ENCODE data around the gene LYRM4.

Gene LYRM4

GRCh38 chr6:5191722-5192121, 69.0 kb downstream of the LYRM4 start:
- Histone ChIP-seq H3K27ac (ENCODE audit: low read depth, low read length, severe bottlenecking) (no peak overlapping the region), H3K4me3 (ENCODE audit: extremely low read depth, insufficient read depth, low read length, poor library complexity, severe bottlenecking) (no peak overlapping the region), H3K36me3 (ENCODE audit: control insufficient read depth, insufficient read depth, low read length) (no peaks in the 10 kb centered on the region), H3K4me1 (ENCODE audit: control insufficient read depth, insufficient read depth, low read length, poor library complexity, severe bottlenecking) (peaks cover 13% of the 10 kb centered on the region), H3K9me3 (ENCODE audit: control insufficient read depth, low read length) (no peaks in the 10 kb centered on the region)
- WGBS, 2 experiments (ENCODE audit: insufficient coverage in 2 of 2): 100% methylated on average over 1 to 3 of the region's 3 CpGs

- Histone ChIP-seq H3K27ac (ENCODE audit: low read depth, low read length, severe bottlenecking) (no peak overlapping the region), H3K4me3 (ENCODE audit: extremely low read depth, insufficient read depth, low read length, poor library complexity, severe bottlenecking) (no peak overlapping the region), H3K9me3 (ENCODE audit: control insufficient read depth, low read length) (no peaks in the 10 kb centered on the region), H3K36me3 (ENCODE audit: control insufficient read depth, insufficient read depth, low read length) (no peaks in the 10 kb centered on the region), H3K4me1 (ENCODE audit: control insufficient read depth, insufficient read depth, low read length, poor library complexity, severe bottlenecking) (peaks cover 13% of the 10 kb centered on the region)
- 95 to 97% methylated on average over 5 of the region's 6 CpGs for WGBS, 2 experiments (ENCODE audit: insufficient coverage in 2 of 2)
Observed at GRCh38 chr6:5191222-5191621, 69.5 kb downstream of the LYRM4 start.

GRCh38 chr6:5190507-5190906, 70.2 kb downstream of the LYRM4 start:
- Histone ChIP-seq H3K36me3 (ENCODE audit: control insufficient read depth, insufficient read depth, low read length) (no peaks in the 10 kb centered on the region), H3K27ac (ENCODE audit: low read depth, low read length, severe bottlenecking) (peak overlapping the region; percentile 52), H3K4me1 (ENCODE audit: control insufficient read depth, insufficient read depth, low read length, poor library complexity, severe bottlenecking) (peaks cover 13% of the 10 kb centered on the region), H3K4me3 (ENCODE audit: extremely low read depth, insufficient read depth, low read length, poor library complexity, severe bottlenecking) (no peak overlapping the region), H3K9me3 (ENCODE audit: control insufficient read depth, low read length) (no peaks in the 10 kb centered on the region)
- WGBS, 2 experiments (ENCODE audit: insufficient coverage in 2 of 2): 80 to 100% methylated on average over 1 of the region's 3 CpGs

GRCh38 chr6:5188646-5189045, 72.1 kb downstream of the LYRM4 start:
- Histone ChIP-seq H3K36me3 (ENCODE audit: control insufficient read depth, insufficient read depth, low read length) (no peaks in the 10 kb centered on the region), H3K4me3 (ENCODE audit: extremely low read depth, insufficient read depth, low read length, poor library complexity, severe bottlenecking) (no peak overlapping the region), H3K9me3 (ENCODE audit: control insufficient read depth, low read length) (no peaks in the 10 kb centered on the region), H3K27ac (ENCODE audit: low read depth, low read length, severe bottlenecking) (no peak overlapping the region), H3K4me1 (ENCODE audit: control insufficient read depth, insufficient read depth, low read length, poor library complexity, severe bottlenecking) (peaks cover 13% of the 10 kb centered on the region)
- WGBS, 2 experiments (ENCODE audit: insufficient coverage in 2 of 2): 91 to 97% methylated on average over 3 of the region's 3 CpGs

GRCh38 chr6:5184878-5185277, 75.9 kb downstream of the LYRM4 start:
- Histone ChIP-seq H3K4me1 (ENCODE audit: control insufficient read depth, insufficient read depth, low read length, poor library complexity, severe bottlenecking) (peaks cover 3% of the 10 kb centered on the region), H3K27ac (ENCODE audit: low read depth, low read length, severe bottlenecking) (no peak overlapping the region), H3K4me3 (ENCODE audit: extremely low read depth, insufficient read depth, low read length, poor library complexity, severe bottlenecking) (no peak overlapping the region), H3K9me3 (ENCODE audit: control insufficient read depth, low read length) (no peaks in the 10 kb centered on the region), H3K36me3 (ENCODE audit: control insufficient read depth, insufficient read depth, low read length) (no peaks in the 10 kb centered on the region)
- WGBS, 2 experiments (ENCODE audit: insufficient coverage in 2 of 2): 77 to 86% methylated on average over 5 to 8 of the region's 9 CpGs

GRCh38 chr6:5184218-5184617, 76.5 kb downstream of the LYRM4 start:
- peaks cover 3% of the 10 kb centered on the region for H3K4me1 ChIP-seq (ENCODE audit: control insufficient read depth, insufficient read depth, low read length, poor library complexity, severe bottlenecking)
- WGBS, 2 experiments (ENCODE audit: insufficient coverage in 2 of 2): no CpG with 5 or more reads among the region's 2 CpGs
- H3K27ac ChIP-seq (ENCODE audit: low read depth, low read length, severe bottlenecking): no peak overlapping the region
- H3K4me3 ChIP-seq (ENCODE audit: extremely low read depth, insufficient read depth, low read length, poor library complexity, severe bottlenecking): no peak overlapping the region
- no peaks in the 10 kb centered on the region for H3K36me3 ChIP-seq (ENCODE audit: control insufficient read depth, insufficient read depth, low read length)
- no peaks in the 10 kb centered on the region for H3K9me3 ChIP-seq (ENCODE audit: control insufficient read depth, low read length)

GRCh38 chr6:5181510-5182317, 79.0 kb downstream of the LYRM4 start:
- Histone ChIP-seq H3K4me3 (ENCODE audit: extremely low read depth, insufficient read depth, low read length, poor library complexity, severe bottlenecking) (no peak overlapping the region), H3K4me1 (ENCODE audit: control insufficient read depth, insufficient read depth, low read length, poor library complexity, severe bottlenecking) (peaks cover 3% of the 10 kb centered on the region), H3K27ac (ENCODE audit: low read depth, low read length, severe bottlenecking) (no peak overlapping the region), H3K36me3 (ENCODE audit: control insufficient read depth, insufficient read depth, low read length) (no peaks in the 10 kb centered on the region), H3K9me3 (ENCODE audit: control insufficient read depth, low read length) (no peaks in the 10 kb centered on the region)
- 53 to 77% methylated on average over 3 to 4 of the region's 4 CpGs for WGBS, 2 experiments (ENCODE audit: insufficient coverage in 2 of 2)

GRCh38 chr6:5180636-5181035, 80.1 kb downstream of the LYRM4 start:
- no peak overlapping the region for H3K4me3 ChIP-seq (ENCODE audit: extremely low read depth, insufficient read depth, low read length, poor library complexity, severe bottlenecking)

GRCh38 chr6:5179917-5180316, 80.8 kb downstream of the LYRM4 start:
- H3K4me1 ChIP-seq (ENCODE audit: control insufficient read depth, insufficient read depth, low read length, poor library complexity, severe bottlenecking): peaks cover 3% of the 10 kb centered on the region
- H3K4me3 ChIP-seq (ENCODE audit: extremely low read depth, insufficient read depth, low read length, poor library complexity, severe bottlenecking): no peak overlapping the region
- H3K27ac ChIP-seq (ENCODE audit: low read depth, low read length, severe bottlenecking): no peak overlapping the region
- no peaks in the 10 kb centered on the region for H3K36me3 ChIP-seq (ENCODE audit: control insufficient read depth, insufficient read depth, low read length)
- WGBS, 2 experiments (ENCODE audit: insufficient coverage in 2 of 2): 94 to 98% methylated on average over 5 of the region's 5 CpGs
- H3K9me3 ChIP-seq (ENCODE audit: control insufficient read depth, low read length): no peaks in the 10 kb centered on the region

More at GRCh38 chr6:5180636-5181035, 80.1 kb downstream of the LYRM4 start:
- H3K4me1 ChIP-seq (ENCODE audit: control insufficient read depth, insufficient read depth, low read length, poor library complexity, severe bottlenecking): peaks cover 3% of the 10 kb centered on the region
- no peak overlapping the region for H3K27ac ChIP-seq (ENCODE audit: low read depth, low read length, severe bottlenecking)
- H3K9me3 ChIP-seq (ENCODE audit: control insufficient read depth, low read length): no peaks in the 10 kb centered on the region
- no peaks in the 10 kb centered on the region for H3K36me3 ChIP-seq (ENCODE audit: control insufficient read depth, insufficient read depth, low read length)
- 96 to 97% methylated on average over 3 to 4 of the region's 4 CpGs for WGBS, 2 experiments (ENCODE audit: insufficient coverage in 2 of 2)

GRCh38 chr6:5178806-5179205, 81.9 kb downstream of the LYRM4 start:
- H3K27ac ChIP-seq (ENCODE audit: low read depth, low read length, severe bottlenecking): no peak overlapping the region
- H3K9me3 ChIP-seq (ENCODE audit: control insufficient read depth, low read length): no peaks in the 10 kb centered on the region
- WGBS, 2 experiments (ENCODE audit: insufficient coverage in 2 of 2): no CpG with 5 or more reads among the region's 2 CpGs
- no peaks in the 10 kb centered on the region for H3K36me3 ChIP-seq (ENCODE audit: control insufficient read depth, insufficient read depth, low read length)
- peaks cover 10% of the 10 kb centered on the region for H3K4me1 ChIP-seq (ENCODE audit: control insufficient read depth, insufficient read depth, low read length, poor library complexity, severe bottlenecking)
- H3K4me3 ChIP-seq (ENCODE audit: extremely low read depth, insufficient read depth, low read length, poor library complexity, severe bottlenecking): no peak overlapping the region

GRCh38 chr6:5175635-5176034, 85.1 kb downstream of the LYRM4 start:
- WGBS, 2 experiments (ENCODE audit: insufficient coverage in 2 of 2): 86 to 96% methylated on average over 4 of the region's 6 CpGs
- H3K4me3 ChIP-seq (ENCODE audit: extremely low read depth, insufficient read depth, low read length, poor library complexity, severe bottlenecking): no peak overlapping the region
- H3K9me3 ChIP-seq (ENCODE audit: control insufficient read depth, low read length): no peaks in the 10 kb centered on the region
- peaks cover 7% of the 10 kb centered on the region for H3K4me1 ChIP-seq (ENCODE audit: control insufficient read depth, insufficient read depth, low read length, poor library complexity, severe bottlenecking)
- no peaks in the 10 kb centered on the region for H3K36me3 ChIP-seq (ENCODE audit: control insufficient read depth, insufficient read depth, low read length)
- H3K27ac ChIP-seq (ENCODE audit: low read depth, low read length, severe bottlenecking): no peak overlapping the region

Data from mesodermal cell (in vitro differentiated cells).